Mesenchymal stem cell (in vitro differentiated cells and primary cell): ENCODE results near the gene PIPOX.
A peak's percentile ranks its signal among the peaks of the same experiment; 100 is the strongest.
"Not testable (repeated sequence)": the region's sequence is repeated elsewhere in the genome, so short reads cannot be mapped to it uniquely, and the experiment has no call there.

Source experiments
- DNase-seq: peaks from one replicate; pipeline ENCODE4 v3.0.0-alpha.2; 2013
- H2AFZ ChIP-seq: one replicate; pipeline ENCODE4 v1.6.1; 2013; ENCODE audit warnings: low read depth, mild to moderate bottlenecking, control low read depth, inconsistent platforms, low read length, moderate library complexity
- H2AK5ac ChIP-seq: 2 replicates; pipeline ENCODE4 v1.6.1; 2013; ENCODE audit warnings: low read length, moderate library complexity, mild to moderate bottlenecking, inconsistent platforms; ENCODE audit not compliant: severe bottlenecking
- H2BK120ac ChIP-seq: one replicate; pipeline ENCODE4 v1.6.1; 2013; ENCODE audit warnings: low read depth, mild to moderate bottlenecking, inconsistent platforms, low read length, moderate library complexity
- H2BK12ac ChIP-seq, 2 experiments: one replicate each; pipeline ENCODE4 v1.6.1; 2013; ENCODE audit warnings: inconsistent platforms in 2 of 2, low read length in 2 of 2, mild to moderate bottlenecking in 2 of 2, moderate library complexity in 2 of 2, control low read depth in 1 of 2
- H2BK15ac ChIP-seq: one replicate; pipeline ENCODE4 v1.6.1; 2013; ENCODE audit warnings: mild to moderate bottlenecking, low read depth, inconsistent platforms; ENCODE audit not compliant: poor library complexity, severe bottlenecking
- H2BK5ac ChIP-seq: 2 replicates; pipeline ENCODE4 v1.6.1; 2013; ENCODE audit warnings: low read depth, mild to moderate bottlenecking, low read length, control low read depth, inconsistent platforms; ENCODE audit not compliant: poor library complexity, severe bottlenecking
- H3K14ac ChIP-seq, 2 experiments: one replicate each; pipeline ENCODE4 v1.6.1; 2013; ENCODE audit warnings: inconsistent platforms in 2 of 2, low read length in 2 of 2, control low read depth in 1 of 2, mild to moderate bottlenecking in 1 of 2, moderate library complexity in 1 of 2
- H3K18ac ChIP-seq, 2 experiments: one replicate each; pipeline ENCODE4 v1.6.1; 2013; ENCODE audit warnings: inconsistent platforms in 2 of 2, low read length in 2 of 2, control low read depth in 1 of 2, low read depth in 1 of 2, mild to moderate bottlenecking in 1 of 2
- H3K23ac ChIP-seq, 2 experiments: one replicate each; pipeline ENCODE4 v1.6.1; 2013; ENCODE audit warnings: inconsistent platforms in 2 of 2, low read length in 2 of 2, mild to moderate bottlenecking in 2 of 2, moderate library complexity in 2 of 2, control low read depth in 1 of 2
- H3K27ac ChIP-seq: 2 replicates; pipeline ENCODE4 v1.5.1; 2013; ENCODE audit warnings: mild to moderate bottlenecking, moderate library complexity, low read length, control low read depth, inconsistent platforms; ENCODE audit not compliant: poor library complexity, severe bottlenecking
- H3K27me3 ChIP-seq, 2 experiments: 2 replicates each; pipeline versions ENCODE4 v1.6.1 to v1.7.0; 2013; ENCODE audit warnings: low read length in 2 of 2, mild to moderate bottlenecking in 2 of 2, moderate library complexity in 2 of 2, control low read depth in 1 of 2, inconsistent platforms in 1 of 2; ENCODE audit not compliant: control insufficient read depth in 1 of 2, insufficient read depth in 1 of 2
- H3K36me3 ChIP-seq, 2 experiments: 2 replicates each; pipeline versions ENCODE4 v1.6.1 to v1.7.0; 2013; ENCODE audit warnings: low read length in 2 of 2, control low read depth in 1 of 2, inconsistent platforms in 1 of 2, low read depth in 1 of 2, mild to moderate bottlenecking in 1 of 2; ENCODE audit not compliant: insufficient read depth in 2 of 2, control insufficient read depth in 1 of 2
- H3K4ac ChIP-seq, 2 experiments: one replicate each; pipeline ENCODE4 v1.6.1; 2013; ENCODE audit warnings: inconsistent platforms in 2 of 2, low read length in 2 of 2, mild to moderate bottlenecking in 2 of 2, moderate library complexity in 2 of 2, control low read depth in 1 of 2, low read depth in 1 of 2
- H3K4me1 ChIP-seq: 2 replicates; pipeline ENCODE4 v1.6.1; 2013; ENCODE audit warnings: low read depth, low read length, control low read depth; ENCODE audit not compliant: control insufficient read depth, insufficient read depth
- H3K4me2 ChIP-seq: 2 replicates; pipeline ENCODE4 v1.6.1; 2013; ENCODE audit warnings: low read length, mild to moderate bottlenecking, inconsistent platforms; ENCODE audit not compliant: poor library complexity, severe bottlenecking
- H3K4me3 ChIP-seq, 2 experiments: 2 replicates each; pipeline versions ENCODE4 v1.5.1 to v1.7.0; 2013; ENCODE audit warnings: low read length in 2 of 2, mild to moderate bottlenecking in 2 of 2, control low read depth in 1 of 2, low read depth in 1 of 2; ENCODE audit not compliant: insufficient read depth in 1 of 2
- H3K79me1 ChIP-seq: replicated peaks from 2 replicates; pipeline ENCODE4 v1.6.1; 2013; ENCODE audit warnings: mild to moderate bottlenecking, control low read depth, low read length, inconsistent platforms; ENCODE audit not compliant: poor library complexity, severe bottlenecking
- H3K9ac ChIP-seq: 2 replicates; pipeline ENCODE4 v1.7.0; 2013; ENCODE audit warnings: mild to moderate bottlenecking, low read length, moderate library complexity
- H3K9me3 ChIP-seq: 2 replicates; pipeline ENCODE4 v1.7.0; 2013; ENCODE audit warnings: mild to moderate bottlenecking, low read length; ENCODE audit not compliant: control insufficient read depth
- H4K8ac ChIP-seq: one replicate; pipeline ENCODE4 v1.6.1; 2013; ENCODE audit warnings: inconsistent platforms, mild to moderate bottlenecking, low read length, moderate library complexity
- H4K91ac ChIP-seq: one replicate; pipeline ENCODE4 v1.6.1; 2013; ENCODE audit warnings: mild to moderate bottlenecking, low read length, inconsistent platforms
- WGBS: methylation state at CpG from one replicate; pipeline ENCODE4 v1.1.7; 2013; ENCODE audit warnings: mixed read lengths; 5-methylcytosine and 5-hydroxymethylcytosine counted together

The PIPOX gene

GRCh38 chr17:29085223-29085622 is 42.3 kb downstream of the PIPOX start:
- H4K8ac ChIP-seq: no peak overlapping the region
- H3K9me3 ChIP-seq: no peaks in the 10 kb centered on the region
- no peak overlapping the region for H2AK5ac ChIP-seq
- no peak overlapping the region for H3K18ac ChIP-seq
- H2BK5ac ChIP-seq: no peak overlapping the region
- no peak overlapping the region for H3K23ac ChIP-seq
- H3K4me1 ChIP-seq: peaks cover 19% of the 10 kb centered on the region
- no peak overlapping the region for H4K91ac ChIP-seq
- H2BK15ac ChIP-seq: no peak overlapping the region
- H3K79me1 ChIP-seq: no peaks in the 10 kb centered on the region
- no peak overlapping the region for H3K4me3 ChIP-seq
- peak overlapping the region; percentile 5 for H3K27ac ChIP-seq
- no peak overlapping the region for H2BK12ac ChIP-seq
- WGBS: 86% methylated on average over 9 of the region's 12 CpGs
- no peak overlapping the region for H3K4ac ChIP-seq
- H3K9ac ChIP-seq: no peak overlapping the region
- DNase-seq: no peak
- peaks cover 82 to 93% of the 10 kb centered on the region in 2 experiments for H3K36me3 ChIP-seq
- no peaks in the 10 kb centered on the region for H3K27me3 ChIP-seq
- no peak overlapping the region for H3K14ac ChIP-seq
- H2AFZ ChIP-seq: no peak overlapping the region
- H2BK120ac ChIP-seq: no peak overlapping the region
- no peak overlapping the region for H3K4me2 ChIP-seq

DNA sequence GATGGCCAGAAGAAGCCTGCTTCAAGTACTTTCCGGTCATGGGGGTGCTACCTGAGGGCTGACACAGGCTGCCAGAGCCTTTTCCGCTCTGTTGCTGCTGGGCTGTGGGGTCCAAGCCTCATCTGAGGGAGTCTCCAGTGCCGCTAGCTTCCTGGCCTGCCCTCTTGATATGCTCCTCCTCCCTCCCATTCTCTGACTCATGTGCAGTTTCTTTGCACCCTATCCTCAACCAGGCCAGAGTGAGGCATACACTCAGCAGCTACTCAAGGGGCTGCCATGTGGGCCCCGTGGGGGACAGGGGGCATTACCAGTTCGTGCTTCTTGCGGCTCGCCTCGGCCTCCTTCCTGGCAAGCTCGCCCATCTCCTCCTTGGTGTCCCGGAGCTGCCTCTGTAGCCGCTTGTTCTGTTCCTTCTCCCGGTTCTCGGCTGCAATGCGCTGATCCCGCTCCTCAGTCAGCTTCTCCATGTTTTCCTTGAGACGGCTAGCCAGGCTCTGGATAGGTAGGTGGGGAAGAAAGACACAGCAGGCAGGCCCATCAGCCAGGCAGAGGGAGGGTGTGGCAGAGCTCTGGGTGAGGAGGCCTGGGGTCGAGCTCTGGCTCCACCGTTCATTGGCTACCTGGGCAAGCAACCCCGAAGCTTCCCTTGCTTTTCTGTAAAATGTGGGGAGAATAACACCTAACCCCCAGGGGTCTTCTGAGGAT is 43.8 kb downstream of the PIPOX start:
- no peak overlapping the region for H3K4me3 ChIP-seq
- no peak overlapping the region for H2BK15ac ChIP-seq
- H2AFZ ChIP-seq: no peak overlapping the region
- H2BK120ac ChIP-seq: no peak overlapping the region
- no peaks in the 10 kb centered on the region for H3K27me3 ChIP-seq
- H2BK12ac ChIP-seq: no peak overlapping the region
- no peak overlapping the region for H3K4me2 ChIP-seq
- no peak overlapping the region for H3K14ac ChIP-seq
- no peak overlapping the region for H2BK5ac ChIP-seq
- no peaks in the 10 kb centered on the region for H3K9me3 ChIP-seq
- H3K4me1 ChIP-seq: peaks cover 19% of the 10 kb centered on the region
- WGBS: 83% methylated on average over 19 of the region's 19 CpGs
- H3K23ac ChIP-seq: no peak overlapping the region
- H3K27ac ChIP-seq: no peak overlapping the region
- no peak overlapping the region for H3K18ac ChIP-seq
- no peak overlapping the region for H4K8ac ChIP-seq
- H3K4ac ChIP-seq: no peak overlapping the region
- no peak overlapping the region for H4K91ac ChIP-seq
- no peaks in the 10 kb centered on the region for H3K79me1 ChIP-seq
- peaks cover 80 to 93% of the 10 kb centered on the region in 2 experiments for H3K36me3 ChIP-seq
- no peak overlapping the region for H2AK5ac ChIP-seq
- H3K9ac ChIP-seq: no peak overlapping the region
- no peak for DNase-seq

GRCh38 chr17:29088782-29089181 is 45.8 kb downstream of the PIPOX start:
- DNase-seq, H2AK5ac ChIP-seq, H3K9me3 ChIP-seq, H4K91ac ChIP-seq, H2BK12ac ChIP-seq, H3K4me2 ChIP-seq, H3K18ac ChIP-seq, H4K8ac ChIP-seq, H3K9ac ChIP-seq, H2BK5ac ChIP-seq, H3K79me1 ChIP-seq, H3K23ac ChIP-seq, H2BK120ac ChIP-seq, H2BK15ac ChIP-seq, H3K27ac ChIP-seq, H3K14ac ChIP-seq, H3K27me3 ChIP-seq, H3K4ac ChIP-seq, H2AFZ ChIP-seq, H3K4me3 ChIP-seq: not testable (repeated sequence)
- H3K4me1 ChIP-seq: peaks cover 19% of the 10 kb centered on the region
- H3K36me3 ChIP-seq: peaks cover 83 to 94% of the 10 kb centered on the region in 2 experiments
- 95% methylated on average over 3 of the region's 3 CpGs for WGBS

DNA sequence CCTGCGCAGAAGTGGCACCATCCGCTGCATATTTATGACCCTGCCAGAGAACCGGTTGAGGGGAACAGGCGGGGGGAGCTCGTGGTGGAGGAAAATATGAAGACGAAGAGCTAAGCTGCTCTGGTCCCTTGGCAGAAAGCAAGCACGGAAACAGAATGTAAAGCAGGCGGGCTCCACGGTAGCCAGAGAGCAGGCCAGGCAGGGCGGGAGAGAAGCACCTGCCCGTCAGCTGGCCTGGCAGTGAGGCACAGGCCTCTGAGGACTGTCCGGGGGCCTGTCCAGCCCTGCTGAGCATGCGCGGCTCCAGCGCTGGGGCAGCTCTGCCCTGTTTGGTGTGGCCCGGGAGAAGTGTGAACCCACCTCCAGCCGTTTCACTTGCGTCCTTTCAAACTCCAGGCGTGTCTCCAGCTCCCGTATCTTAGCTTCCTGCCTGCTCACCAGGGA is 46.7 kb downstream of the PIPOX start:
- no peak overlapping the region for H2BK120ac ChIP-seq
- H3K4me1 ChIP-seq: peaks cover 15% of the 10 kb centered on the region
- H3K27ac ChIP-seq: no peak overlapping the region
- no peak overlapping the region for H2BK15ac ChIP-seq
- no peak overlapping the region for H3K14ac ChIP-seq
- no peak overlapping the region for H3K4ac ChIP-seq
- no peak overlapping the region for H4K8ac ChIP-seq
- H3K9ac ChIP-seq: no peak overlapping the region
- DNase-seq: no peak
- no peaks in the 10 kb centered on the region for H3K79me1 ChIP-seq
- no peak overlapping the region for H3K18ac ChIP-seq
- no peaks in the 10 kb centered on the region for H3K27me3 ChIP-seq
- H2AK5ac ChIP-seq: no peak overlapping the region
- no peaks in the 10 kb centered on the region for H3K9me3 ChIP-seq
- no peak overlapping the region for H2BK5ac ChIP-seq
- 91% methylated on average over 20 of the region's 20 CpGs for WGBS
- no peak overlapping the region for H2BK12ac ChIP-seq
- H3K4me3 ChIP-seq: no peak overlapping the region
- H3K23ac ChIP-seq: no peak overlapping the region
- no peak overlapping the region for H3K4me2 ChIP-seq
- no peak overlapping the region for H4K91ac ChIP-seq
- H2AFZ ChIP-seq: no peak overlapping the region
- peaks cover 84 to 95% of the 10 kb centered on the region in 2 experiments for H3K36me3 ChIP-seq
